Loucy (cell line): ENCODE results near the gene HCN2.

Experiments used
- EZH2phosphoT487 ChIP-seq: fragments of 200-600 bp; IDR thresholded peaks from 2 replicates; pipeline ENCODE4 v1.6.1; 2018; ENCODE audit warnings: antibody characterized with exemption, mild to moderate bottlenecking, moderate library complexity, borderline replicate concordance
- TF ChIP-seq, protein P1 (sequence below): fragments of 200-600 bp; sonication (generic); conservative IDR thresholded peaks from 2 replicates; pipeline ENCODE4 v1.5.1; 2014; ENCODE audit warnings: mild to moderate bottlenecking, antibody characterized with exemption, low read length

DNA sequence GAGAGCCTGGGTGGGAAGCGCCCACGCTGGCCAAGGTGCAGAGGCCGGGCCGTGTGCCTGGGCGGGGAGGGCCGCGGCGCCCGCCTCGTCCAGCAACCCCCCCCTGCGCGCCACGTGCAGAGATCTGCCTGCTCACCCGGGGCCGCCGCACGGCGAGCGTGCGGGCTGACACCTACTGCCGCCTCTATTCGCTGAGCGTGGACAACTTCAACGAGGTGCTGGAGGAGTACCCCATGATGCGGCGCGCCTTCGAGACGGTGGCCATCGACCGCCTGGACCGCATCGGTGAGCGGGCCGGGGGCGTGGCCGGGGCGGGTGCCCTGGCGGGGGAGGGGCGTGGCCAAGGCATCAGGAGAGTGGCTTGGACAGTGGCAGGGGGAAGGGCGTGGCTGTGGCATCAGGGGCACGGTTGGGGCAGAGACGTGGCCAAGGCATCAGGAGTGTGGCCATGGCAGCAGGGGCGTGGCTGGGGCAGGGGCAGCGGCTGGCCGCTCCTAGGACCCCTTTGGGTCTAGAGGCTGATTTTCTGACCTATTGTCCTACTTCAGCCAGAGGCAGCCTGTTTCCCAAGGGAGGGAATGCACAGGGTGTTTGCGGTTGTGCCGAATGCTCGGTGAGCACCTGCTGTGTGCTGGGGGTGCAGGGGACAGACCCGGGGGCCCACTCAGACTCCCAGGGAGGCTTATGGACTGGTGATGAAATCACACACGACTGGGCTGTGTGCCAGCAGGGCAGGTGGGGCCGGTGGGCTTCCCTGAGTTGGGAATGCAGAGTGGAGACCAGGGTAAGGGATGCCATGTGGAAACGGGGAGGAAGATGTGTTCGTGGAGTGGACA lies 24.3 kb downstream of the HCN2 start:
- TF ChIP-seq, protein P1, sequence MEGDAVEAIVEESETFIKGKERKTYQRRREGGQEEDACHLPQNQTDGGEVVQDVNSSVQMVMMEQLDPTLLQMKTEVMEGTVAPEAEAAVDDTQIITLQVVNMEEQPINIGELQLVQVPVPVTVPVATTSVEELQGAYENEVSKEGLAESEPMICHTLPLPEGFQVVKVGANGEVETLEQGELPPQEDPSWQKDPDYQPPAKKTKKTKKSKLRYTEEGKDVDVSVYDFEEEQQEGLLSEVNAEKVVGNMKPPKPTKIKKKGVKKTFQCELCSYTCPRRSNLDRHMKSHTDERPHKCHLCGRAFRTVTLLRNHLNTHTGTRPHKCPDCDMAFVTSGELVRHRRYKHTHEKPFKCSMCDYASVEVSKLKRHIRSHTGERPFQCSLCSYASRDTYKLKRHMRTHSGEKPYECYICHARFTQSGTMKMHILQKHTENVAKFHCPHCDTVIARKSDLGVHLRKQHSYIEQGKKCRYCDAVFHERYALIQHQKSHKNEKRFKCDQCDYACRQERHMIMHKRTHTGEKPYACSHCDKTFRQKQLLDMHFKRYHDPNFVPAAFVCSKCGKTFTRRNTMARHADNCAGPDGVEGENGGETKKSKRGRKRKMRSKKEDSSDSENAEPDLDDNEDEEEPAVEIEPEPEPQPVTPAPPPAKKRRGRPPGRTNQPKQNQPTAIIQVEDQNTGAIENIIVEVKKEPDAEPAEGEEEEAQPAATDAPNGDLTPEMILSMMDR: no peak
- no peak for TF ChIP-seq EZH2phosphoT487
